ENCODE data around the gene FAM72A. TPM values are rescaled to one million over a fixed set of nuclear protein-coding genes. Genes with fewer than 3 reads are reported as not detected.
"Not testable (repeated sequence)": the region's sequence is repeated elsewhere in the genome, so short reads cannot be mapped to it uniquely, and the experiment has no call there.

FAM72A gene
- total RNA-seq, 1 experiment from 2014 or later, result 3.8 TPM

DNA sequence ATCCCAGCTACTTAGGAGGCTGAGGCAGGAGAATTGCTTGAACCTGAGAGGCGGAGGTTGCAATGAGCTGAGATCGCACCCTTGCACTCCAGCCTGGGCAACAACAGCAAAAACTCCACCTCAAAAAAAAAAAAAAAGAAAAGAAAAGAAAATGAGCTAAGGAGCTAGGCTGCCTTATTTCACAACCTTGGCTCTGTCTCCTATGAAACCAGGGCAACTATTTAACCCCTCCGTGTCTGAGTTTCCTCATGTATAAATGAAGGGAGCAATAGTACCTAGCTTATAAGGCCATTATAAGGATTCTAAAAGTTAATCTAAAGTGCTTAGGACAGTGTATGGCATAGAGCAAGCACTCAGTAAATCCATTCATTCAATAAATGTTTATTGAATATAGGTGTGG is 32.8 kb downstream of the FAM72A start:
- not testable (repeated sequence) for DNase-seq (ENCODE audit: low spot score)

DNA sequence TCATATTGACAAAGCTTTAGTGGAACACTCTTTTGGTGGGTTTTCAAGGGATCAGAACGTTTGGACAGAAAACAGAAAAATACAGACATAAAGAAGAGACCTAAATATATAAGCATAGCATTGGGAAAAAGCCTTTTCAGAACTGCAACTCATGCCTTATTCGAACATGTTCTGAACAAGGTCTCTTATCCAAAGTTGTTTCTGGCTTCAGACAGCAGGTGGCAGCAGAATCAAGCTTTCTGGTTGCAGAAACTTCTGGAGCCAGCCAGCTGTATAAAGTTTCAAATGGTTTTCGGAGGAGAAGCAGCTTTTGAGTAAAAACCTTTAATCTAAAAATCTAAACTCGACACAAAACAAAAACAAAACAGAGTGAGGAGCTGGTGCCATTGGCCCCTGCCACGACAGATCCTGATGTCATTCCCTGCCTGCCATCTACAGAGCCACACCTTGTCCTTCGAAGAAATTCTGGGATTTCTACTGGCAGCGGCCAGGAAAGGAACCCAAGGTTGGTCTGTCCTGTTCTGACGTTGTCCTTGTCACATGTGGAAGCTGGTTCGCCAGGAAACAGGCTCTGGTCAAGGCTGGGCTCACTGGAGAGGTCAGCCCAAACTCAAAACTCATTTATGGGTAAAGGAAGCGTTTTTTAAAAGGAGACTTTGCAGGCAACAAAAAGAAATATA is 35.1 kb downstream of the FAM72A start:
- DNase-seq (ENCODE audit: low spot score), result not testable (repeated sequence)

DNA sequence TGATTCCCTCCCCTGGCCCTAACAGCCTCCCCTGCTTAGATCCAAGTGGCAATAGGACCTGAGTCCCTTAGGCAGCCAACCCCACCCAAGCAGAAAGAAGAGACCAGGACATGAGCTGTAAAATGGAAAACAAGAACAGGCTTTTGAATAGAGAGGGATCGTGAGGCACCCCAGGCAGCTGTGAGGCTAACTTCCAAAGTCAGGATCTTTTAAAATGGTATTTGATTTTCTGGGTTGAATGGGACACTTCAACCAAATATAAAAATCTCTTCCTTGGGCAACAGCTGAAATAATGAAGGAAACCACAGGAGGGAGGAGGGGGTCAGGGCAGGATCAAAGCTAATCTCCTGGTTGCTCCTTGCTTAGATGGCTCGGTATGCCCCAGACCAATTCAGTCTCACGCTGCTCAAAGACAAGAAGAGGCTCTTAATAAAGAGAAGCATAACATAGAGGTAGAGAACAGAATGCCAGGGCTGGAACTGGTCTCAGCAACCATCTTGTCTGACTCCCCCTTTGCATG is 56.8 kb downstream of the FAM72A start:
- DNase-seq (ENCODE audit: low spot score), result no peak

DNA sequence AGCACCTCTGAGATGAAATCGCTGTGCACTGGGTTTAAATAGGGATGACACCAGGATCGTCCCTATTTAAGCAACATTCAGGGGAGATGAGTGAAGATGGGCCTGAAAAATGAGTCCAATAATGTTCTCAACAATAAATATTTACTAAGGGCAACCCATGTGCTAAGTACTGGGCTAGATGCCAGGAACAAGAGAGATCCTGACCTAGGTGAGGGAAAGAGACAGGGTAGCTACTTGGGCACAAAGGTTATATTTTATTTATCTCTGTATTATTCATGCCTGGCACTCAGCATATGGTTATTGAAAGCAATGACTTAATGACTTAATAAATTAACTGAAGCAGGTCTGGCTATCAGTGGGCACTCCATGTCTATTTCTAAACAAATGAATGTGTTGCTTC is 58.0 kb downstream of the FAM72A start:
- no peak for DNase-seq (ENCODE audit: low spot score)

DNA sequence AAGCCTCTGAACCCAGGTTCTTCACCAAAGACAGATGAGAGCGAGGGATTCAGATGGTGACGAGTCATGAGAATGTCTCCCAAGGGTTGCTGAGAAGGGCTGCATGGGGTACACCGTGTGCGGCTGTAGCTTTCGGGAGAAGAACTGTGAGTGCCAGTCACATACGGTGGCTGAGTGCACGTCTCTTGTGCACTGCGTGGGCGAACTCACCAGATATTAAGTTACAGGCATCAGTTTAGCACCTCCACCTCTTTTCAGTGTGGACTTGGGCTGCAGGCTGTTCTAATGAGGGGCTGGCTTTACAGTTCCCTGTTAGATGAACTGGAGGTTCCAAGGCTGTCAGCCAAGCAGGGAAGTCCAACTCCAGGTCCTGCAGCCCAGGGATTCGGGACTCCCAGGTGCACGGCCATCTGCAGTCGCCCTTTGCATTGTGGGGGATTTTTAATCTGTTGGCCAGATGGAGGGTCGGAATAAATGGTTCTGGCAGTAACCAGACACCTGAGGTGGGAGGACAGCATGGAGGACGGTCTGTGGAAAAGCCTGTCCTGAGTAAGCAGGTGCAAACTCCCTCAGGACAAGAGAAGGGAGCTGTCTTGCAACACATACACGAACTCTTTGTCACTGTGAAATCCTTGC is 59.0 kb downstream of the FAM72A start:
- no peak for DNase-seq (ENCODE audit: low spot score)

DNA sequence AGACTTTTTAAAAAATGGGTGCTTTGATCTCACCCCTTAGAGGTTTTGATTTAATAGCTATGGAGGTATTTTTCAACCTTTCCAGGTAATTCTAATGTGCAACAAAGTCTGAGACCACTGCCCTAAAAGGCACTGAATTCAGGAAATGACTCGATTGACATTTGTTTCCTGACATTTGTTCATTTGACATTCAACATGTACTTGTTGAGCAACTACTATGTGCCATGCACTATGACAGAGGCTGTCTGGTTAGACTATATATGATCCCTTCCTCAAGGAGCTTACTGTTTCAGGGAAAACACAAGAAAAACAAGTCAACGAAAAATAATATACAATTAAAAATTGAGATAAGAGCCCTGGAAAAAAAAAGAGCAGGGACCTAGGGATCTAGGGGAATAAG is 59.9 kb downstream of the FAM72A start:
- no peak for DNase-seq (ENCODE audit: low spot score)

DNA sequence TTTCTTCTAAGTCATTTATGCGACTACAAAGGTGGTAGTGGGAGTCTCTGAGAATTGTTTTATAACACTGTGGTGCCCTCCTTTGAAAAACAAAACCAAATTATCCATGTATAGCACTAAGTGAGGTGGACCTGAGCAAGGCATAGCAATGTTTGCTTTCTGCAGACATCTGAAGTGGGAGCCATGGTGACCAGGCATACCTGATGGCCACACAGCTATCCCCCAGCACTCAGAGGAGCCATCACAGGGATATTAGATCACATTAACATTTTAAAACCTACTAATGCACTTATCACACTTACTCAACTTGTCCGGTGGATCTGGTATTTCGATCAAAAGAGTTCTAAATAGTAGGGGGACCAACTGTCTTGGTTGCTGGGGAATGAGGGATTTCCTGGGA is 60.6 kb downstream of the FAM72A start:
- DNase-seq (ENCODE audit: low spot score), result no peak

DNA sequence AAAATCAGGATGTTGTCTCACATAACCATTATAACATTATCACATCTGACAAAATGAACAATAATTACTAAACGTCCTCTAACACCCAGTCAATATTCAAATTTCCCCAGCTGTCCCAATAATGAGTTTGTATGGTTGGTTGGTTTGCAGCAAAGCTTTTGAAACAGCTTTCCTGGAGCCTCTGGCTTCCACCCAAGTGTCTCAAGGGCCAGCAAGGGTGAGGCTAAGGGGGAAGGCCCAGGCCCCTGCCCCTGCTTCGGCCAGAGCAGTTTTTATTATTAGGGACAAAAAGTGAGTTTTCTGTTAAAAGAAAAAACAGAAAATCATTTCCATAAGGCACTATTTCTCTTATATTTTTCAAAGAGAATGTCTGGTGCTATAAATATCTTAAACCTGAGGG is 66.4 kb downstream of the FAM72A start:
- no peak for DNase-seq (ENCODE audit: low spot score)

Other genes with a start within 250 kb of the FAM72A start
- 9.0 and 10.5 TPM in 2 replicates for gene RAB7B, start 199.4 kb downstream of the FAM72A start, total RNA-seq (2014; rRNA removed; shearing (Covaris generic))
- 6.6 and 9.1 TPM in 2 replicates for gene CTSE, start 178.9 kb downstream of the FAM72A start, total RNA-seq (2014; rRNA removed; shearing (Covaris generic))
- gene RHEX, start 149.7 kb downstream of the FAM72A start, total RNA-seq (2014; rRNA removed; shearing (Covaris generic)), result not detected in 2 replicates
- not detected in 2 replicates for gene AVPR1B, start 85.5 kb downstream of the FAM72A start, total RNA-seq (2014; rRNA removed; shearing (Covaris generic))
- gene SRGAP2, start 702 bp upstream of the FAM72A start, total RNA-seq (2014; rRNA removed; shearing (Covaris generic)), result 37.9 and 40.3 TPM in 2 replicates

All from HT-29 (cell line).